Measurements from ENCODE around the gene UPP1. TPM values are rescaled to one million over a fixed set of nuclear protein-coding genes. Genes with fewer than 3 reads are reported as not detected.
A peak's percentile ranks its signal among the peaks of the same experiment; 100 is the strongest.

The UPP1 gene
- total RNA-seq, 5 donors from 2014 or later (not counting 1 experiment from before 2014, with no cell fraction given), result 77.7 to 227 (median 177) TPM

DNA sequence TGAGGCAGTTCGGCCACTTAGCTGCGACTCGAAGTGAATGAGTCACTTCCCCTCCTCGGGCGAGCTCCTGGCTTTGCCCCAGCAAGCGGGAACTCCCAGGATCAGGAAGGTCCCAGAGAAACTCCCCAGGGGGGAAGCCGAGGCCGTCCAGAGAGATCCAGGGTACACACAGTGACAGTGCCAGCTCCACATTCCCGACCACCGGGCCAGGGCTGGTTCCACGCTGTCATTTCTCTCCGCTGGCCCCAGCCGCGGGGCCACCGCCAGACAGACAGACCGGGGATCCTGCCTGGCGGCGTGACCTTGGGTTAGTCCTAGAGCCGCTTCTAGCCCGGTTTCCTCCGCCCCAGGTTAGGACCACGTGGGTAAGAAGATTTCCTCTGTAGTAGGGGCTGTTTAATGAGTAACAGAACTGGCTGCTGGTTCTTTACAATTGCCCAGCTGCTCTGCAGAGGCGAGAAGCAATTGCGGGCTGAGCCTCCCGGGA, 463 bp upstream of the UPP1 start:
- Mint-ChIP-seq H3K4me3 (peak overlapping the region; percentile 83 to 89 (median 87)), H3K36me3 (peaks cover 30% of the 10 kb centered on the region), H3K27me3 (no peaks in the 10 kb centered on the region), H3K9me3 (no peaks in the 10 kb centered on the region), H3K4me1 (peaks cover 69 to 87% (median 85%) of the 10 kb centered on the region in 3 donors), H3K27ac (peak overlapping the region; percentile 91 to 93)
- CTCF ChIA-PET, result interaction anchor here (0.6 to 1.7 kb wide), 3 partner anchors 22 to 113 kb away, joined by 3 to 5 read pairs (median 3); no protein-coding TSS in a partner anchor
- peaks cover under 1 to 81% of the 10 kb centered on the region in 2 experiments for H3K4me1 ChIP-seq (ENCODE audit: control insufficient read depth in 1 of 2, extremely low read depth in 1 of 2, insufficient read depth in 2 of 2, low read length in 2 of 2)
- ATAC-seq (replicated peaks in 1 of 4) (peak in 3 of 4 experiments; percentile 71 to 73 (median 72)), DNase-seq (peak in 8 of 35 experiments; percentile 77 to 93 (median 85))
- WGBS (ENCODE audit: insufficient coverage), result 2% methylated on average over 20 of the region's 25 CpGs
- no peaks in the 10 kb centered on the region for H3K9me3 ChIP-seq
- peaks cover 0 to 28% of the 10 kb centered on the region in 2 donors for H3K36me3 ChIP-seq (ENCODE audit: control insufficient read depth in 2 of 2, extremely low read depth in 1 of 2, insufficient read depth in 1 of 2, low read length in 1 of 2)
- no peaks in the 10 kb centered on the region for H3K27me3 ChIP-seq (replicated peaks in 1 of 2; ENCODE audit: control insufficient read depth in 2 of 2, extremely low read depth in 1 of 2, insufficient read depth in 2 of 2, low read length in 1 of 2)
- POLR2A ChIA-PET, result no interaction called here
- peak overlapping the region; percentile 89 for H3K27ac ChIP-seq (ENCODE audit: low read length)
- peak overlapping the region; percentile 65 to 84 for H3K4me3 ChIP-seq (ENCODE audit: control insufficient read depth in 1 of 2, extremely low read depth in 1 of 2, low read length in 1 of 2)

DNA sequence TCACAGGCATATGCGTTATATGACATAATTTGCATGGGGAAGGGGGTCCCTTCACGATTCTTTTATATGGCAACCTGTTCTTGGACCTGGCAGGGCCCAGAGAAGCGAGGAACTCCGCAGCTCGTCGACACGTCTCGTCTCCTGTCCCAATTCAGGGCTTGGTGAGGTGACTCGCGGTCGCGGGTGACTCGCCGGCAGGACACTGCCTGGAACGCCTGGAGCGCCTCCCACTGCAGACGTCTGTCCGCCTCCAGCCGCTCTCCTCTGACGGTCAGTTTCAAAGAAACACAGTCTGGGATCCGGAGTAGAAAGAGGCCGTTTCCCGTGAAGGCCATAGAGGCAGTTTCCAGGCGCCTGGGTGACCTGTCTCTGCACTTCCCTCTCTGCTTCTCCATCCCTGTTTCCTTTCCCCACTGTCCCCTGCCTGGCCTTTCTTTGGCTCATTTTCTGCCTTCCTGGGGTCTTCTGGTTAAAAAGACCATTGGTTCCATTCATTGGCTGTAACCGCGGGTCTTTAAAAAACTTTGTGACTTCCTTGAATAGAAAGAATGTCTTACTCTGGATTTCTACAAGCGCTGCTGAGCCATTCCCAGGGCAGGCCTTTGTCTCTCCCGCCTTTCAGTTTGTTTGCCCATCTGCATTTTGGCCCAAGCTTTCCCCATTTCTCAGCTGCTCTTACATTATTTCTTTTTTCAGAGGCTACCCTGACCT, 1.2 kb downstream of the UPP1 start:
- peaks cover 0 to 43% of the 10 kb centered on the region in 2 donors for H3K36me3 ChIP-seq (ENCODE audit: control insufficient read depth in 2 of 2, extremely low read depth in 1 of 2, insufficient read depth in 1 of 2, low read length in 1 of 2)
- ChIA-PET POLR2A (interaction anchor here in 1 of 2 donors (0.6 kb wide), 2 partner anchors 19 to 138 kb away, joined by 5 to 6 read pairs; no protein-coding TSS in a partner anchor), CTCF (interaction anchor here (0.6 to 1.0 kb wide), 2 partner anchors 20 to 144 kb away, joined by 3 to 4 read pairs; no protein-coding TSS in a partner anchor)
- Mint-ChIP-seq H3K4me1 (peaks cover 72 to 90% (median 88%) of the 10 kb centered on the region in 3 donors), H3K36me3 (peaks cover 46% of the 10 kb centered on the region), H3K27me3 (no peaks in the 10 kb centered on the region), H3K4me3 (peak overlapping the region; percentile 83 to 89 (median 87)), H3K27ac (peak overlapping the region; percentile 88 to 98), H3K9me3 (no peaks in the 10 kb centered on the region)
- DNase-seq, result no peak
- no peaks in the 10 kb centered on the region for H3K27me3 ChIP-seq (replicated peaks in 1 of 2; ENCODE audit: control insufficient read depth in 2 of 2, extremely low read depth in 1 of 2, insufficient read depth in 2 of 2, low read length in 1 of 2)
- H3K4me1 ChIP-seq (ENCODE audit: control insufficient read depth in 1 of 2, extremely low read depth in 1 of 2, insufficient read depth in 2 of 2, low read length in 2 of 2), result peaks cover 0 to 69% of the 10 kb centered on the region in 2 experiments
- H3K4me3 ChIP-seq (ENCODE audit: control insufficient read depth in 1 of 2, extremely low read depth in 1 of 2, low read length in 1 of 2), result peak overlapping the region; percentile 73 to 84
- no peak for ATAC-seq (replicated peaks in 1 of 4)
- no peak overlapping the region for H3K27ac ChIP-seq (ENCODE audit: low read length)
- WGBS (ENCODE audit: insufficient coverage), result 93% methylated on average over 28 of the region's 28 CpGs
- H3K9me3 ChIP-seq, result no peaks in the 10 kb centered on the region

DNA sequence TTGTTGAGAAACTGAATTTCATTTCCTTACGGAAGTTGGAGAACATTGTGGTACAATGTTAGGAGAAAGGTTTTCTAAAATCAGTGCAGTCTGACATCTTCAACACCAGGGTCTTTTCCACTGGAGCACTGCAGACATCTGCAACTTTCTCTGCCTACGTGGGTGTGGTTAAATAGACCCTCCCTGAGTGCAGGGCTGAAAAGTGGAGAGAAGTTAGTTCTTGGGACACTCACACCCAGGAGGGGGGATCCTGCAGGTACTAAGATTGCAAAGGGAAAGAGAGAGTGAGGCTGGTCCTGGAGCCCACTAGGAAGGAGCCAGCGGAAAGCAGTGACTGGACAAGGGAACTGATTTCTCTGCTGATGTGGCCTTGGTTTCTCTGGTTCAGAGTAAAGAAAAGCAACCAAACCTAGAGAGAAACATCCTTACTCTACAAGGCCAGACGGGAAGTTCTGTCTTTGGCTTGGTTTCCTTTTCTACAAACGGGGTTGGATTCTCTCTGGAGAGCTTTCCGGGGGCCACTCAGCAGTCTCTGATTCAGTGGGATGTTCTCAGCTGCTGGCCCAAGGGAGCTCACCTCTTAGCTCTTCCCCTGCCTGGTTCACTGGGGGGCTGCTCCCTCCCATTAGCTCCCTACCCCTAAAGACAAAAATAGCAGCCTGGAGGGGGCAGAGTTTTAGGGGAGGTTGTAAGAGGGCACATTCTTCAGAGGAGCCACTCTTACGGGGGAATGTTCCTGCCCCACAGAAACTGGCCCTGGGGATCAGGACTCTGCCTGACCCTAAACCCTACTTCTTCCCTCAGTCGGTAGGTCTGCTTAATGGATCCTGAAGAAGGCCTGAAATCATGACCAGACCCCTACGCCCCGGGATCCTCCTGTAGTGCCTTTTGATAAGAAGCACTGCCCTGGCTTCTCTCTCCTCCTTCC, 2.7 kb downstream of the UPP1 start:
- Histone ChIP-seq H3K9me3 (no peaks in the 10 kb centered on the region), H3K27ac (ENCODE audit: low read length) (peak overlapping the region; percentile 13), H3K4me3 (ENCODE audit: control insufficient read depth in 1 of 2, extremely low read depth in 1 of 2, low read length in 1 of 2) (no peak overlapping the region), H3K36me3 (ENCODE audit: control insufficient read depth in 2 of 2, extremely low read depth in 1 of 2, insufficient read depth in 1 of 2, low read length in 1 of 2) (peaks cover 0 to 46% of the 10 kb centered on the region in 2 donors), H3K27me3 (replicated peaks in 1 of 2; ENCODE audit: control insufficient read depth in 2 of 2, extremely low read depth in 1 of 2, insufficient read depth in 2 of 2, low read length in 1 of 2) (no peaks in the 10 kb centered on the region), H3K4me1 (ENCODE audit: control insufficient read depth in 1 of 2, extremely low read depth in 1 of 2, insufficient read depth in 2 of 2, low read length in 2 of 2) (peaks cover 8 to 70% of the 10 kb centered on the region in 2 experiments)
- 90% methylated on average over 5 of the region's 10 CpGs for WGBS (ENCODE audit: insufficient coverage)
- H3K27ac Mint-ChIP-seq, result peak overlapping the region; percentile 88 to 98
- ChIA-PET POLR2A (interaction anchor here in 1 of 2 donors (0.6 to 1.0 kb wide), 2 partner anchors 15 to 58 kb away, joined by 3 read pairs; no protein-coding TSS in a partner anchor), CTCF (no interaction called here)
- peaks cover 73 to 89% (median 88%) of the 10 kb centered on the region in 3 donors for H3K4me1 Mint-ChIP-seq
- peak overlapping the region; percentile 83 to 89 (median 87) for H3K4me3 Mint-ChIP-seq
- H3K9me3 Mint-ChIP-seq, result no peaks in the 10 kb centered on the region
- H3K27me3 Mint-ChIP-seq, result no peaks in the 10 kb centered on the region
- no peak for ATAC-seq (replicated peaks in 1 of 4)
- H3K36me3 Mint-ChIP-seq, result peaks cover 59% of the 10 kb centered on the region
- DNase-seq, result no peak

DNA sequence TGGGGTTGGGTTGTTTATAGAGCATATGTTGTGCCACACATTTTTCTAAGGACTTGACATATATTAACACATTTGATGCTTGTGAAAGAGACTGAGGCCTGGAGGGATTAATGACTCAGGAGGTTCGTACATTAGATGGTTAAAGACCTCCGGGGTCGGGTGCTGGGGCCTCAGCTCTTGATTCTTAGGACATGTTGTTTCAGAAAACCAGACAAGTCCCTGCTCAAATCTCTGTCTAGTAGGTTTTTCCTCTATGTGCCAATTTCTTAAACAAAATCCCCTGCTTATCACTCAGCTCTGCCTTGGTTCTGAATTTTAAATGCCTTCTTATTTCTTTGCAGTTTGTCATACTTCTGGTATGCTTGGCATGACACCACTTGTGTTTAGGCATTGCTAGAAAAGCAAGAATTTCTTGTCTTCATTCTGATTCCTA, 5.8 kb downstream of the UPP1 start:
- no peaks in the 10 kb centered on the region for H3K9me3 Mint-ChIP-seq
- H3K4me3 ChIP-seq (ENCODE audit: control insufficient read depth in 1 of 2, extremely low read depth in 1 of 2, low read length in 1 of 2), result no peak overlapping the region
- H3K27ac ChIP-seq (ENCODE audit: low read length), result no peak overlapping the region
- ATAC-seq (replicated peaks in 1 of 4) (no peak), DNase-seq (no peak)
- peak overlapping the region; percentile 95 to 98 for H3K27ac Mint-ChIP-seq
- H3K27me3 ChIP-seq (replicated peaks in 1 of 2; ENCODE audit: control insufficient read depth in 2 of 2, extremely low read depth in 1 of 2, insufficient read depth in 2 of 2, low read length in 1 of 2), result no peaks in the 10 kb centered on the region
- POLR2A ChIA-PET, result no interaction called here
- peaks cover 0 to 60% of the 10 kb centered on the region in 2 donors for H3K36me3 ChIP-seq (ENCODE audit: control insufficient read depth in 2 of 2, extremely low read depth in 1 of 2, insufficient read depth in 1 of 2, low read length in 1 of 2)
- H3K36me3 Mint-ChIP-seq, result peaks cover 79% of the 10 kb centered on the region
- no peaks in the 10 kb centered on the region for H3K27me3 Mint-ChIP-seq
- CTCF ChIA-PET, result no interaction called here
- H3K4me1 ChIP-seq (ENCODE audit: control insufficient read depth in 1 of 2, extremely low read depth in 1 of 2, insufficient read depth in 2 of 2, low read length in 2 of 2), result peaks cover 33 to 73% of the 10 kb centered on the region in 2 experiments
- H3K4me3 Mint-ChIP-seq, result peak overlapping the region in 1 of 3 donors; percentile 31
- H3K9me3 ChIP-seq, result no peaks in the 10 kb centered on the region
- H3K4me1 Mint-ChIP-seq, result peaks cover 97 to 99% (median 98%) of the 10 kb centered on the region in 3 donors
- WGBS (ENCODE audit: insufficient coverage), result no CpG with 5 or more reads among the region's 3 CpGs

- no CpG with 5 or more reads among the region's 2 CpGs for WGBS (ENCODE audit: insufficient coverage)
- peaks cover 69% of the 10 kb centered on the region for H3K36me3 Mint-ChIP-seq
- DNase-seq (peak in 3 of 35 experiments; percentile 21 to 26 (median 24)), ATAC-seq (replicated peaks in 1 of 4) (peak; percentile 34 to 53 (median 46))
- CTCF ChIA-PET, result interaction anchor here (0.6 to 1.3 kb wide), 5 partner anchors 11 to 105 kb away, joined by 3 to 4 read pairs (median 3); no protein-coding TSS in a partner anchor
- Histone ChIP-seq H3K9me3 (no peaks in the 10 kb centered on the region), H3K27ac (ENCODE audit: low read length) (peak overlapping the region; percentile 73), H3K4me1 (ENCODE audit: control insufficient read depth in 1 of 2, extremely low read depth in 1 of 2, insufficient read depth in 2 of 2, low read length in 2 of 2) (peaks cover 33 to 70% of the 10 kb centered on the region in 2 experiments), H3K27me3 (replicated peaks in 1 of 2; ENCODE audit: control insufficient read depth in 2 of 2, extremely low read depth in 1 of 2, insufficient read depth in 2 of 2, low read length in 1 of 2) (no peaks in the 10 kb centered on the region), H3K36me3 (ENCODE audit: control insufficient read depth in 2 of 2, extremely low read depth in 1 of 2, insufficient read depth in 1 of 2, low read length in 1 of 2) (peaks cover 0 to 59% of the 10 kb centered on the region in 2 donors), H3K4me3 (ENCODE audit: control insufficient read depth in 1 of 2, extremely low read depth in 1 of 2, low read length in 1 of 2) (no peak overlapping the region)
- POLR2A ChIA-PET, result interaction anchor here in 1 of 2 donors (0.7 kb wide), 1 partner anchor 11 kb away, joined by 3 read pairs; no protein-coding TSS in a partner anchor
- peaks cover 87 to 90% (median 90%) of the 10 kb centered on the region in 3 donors for H3K4me1 Mint-ChIP-seq
- H3K9me3 Mint-ChIP-seq, result no peaks in the 10 kb centered on the region
- H3K27me3 Mint-ChIP-seq, result no peaks in the 10 kb centered on the region
- peak overlapping the region; percentile 95 to 98 for H3K27ac Mint-ChIP-seq
- H3K4me3 Mint-ChIP-seq, result peak overlapping the region; percentile 42 to 74 (median 65)
Measured at GRCh38 chr7:48096273-48096672, 7.2 kb downstream of the UPP1 start.
